ENCODE results near the gene CALCOCO1.

CALCOCO1 gene

GRCh38 chr12:53664936-53665335 lies 62.3 kb downstream of the CALCOCO1 start:
- DNase-seq (ENCODE audit: low read depth in 2 of 2) = no peak

GRCh38 chr12:53664191-53664590 lies 63.1 kb downstream of the CALCOCO1 start:
- DNase-seq (ENCODE audit: low read depth in 2 of 2) = no peak

GRCh38 chr12:53660041-53660440 lies 67.2 kb downstream of the CALCOCO1 start:
- no peak for DNase-seq (ENCODE audit: low read depth in 2 of 2)

DNA sequence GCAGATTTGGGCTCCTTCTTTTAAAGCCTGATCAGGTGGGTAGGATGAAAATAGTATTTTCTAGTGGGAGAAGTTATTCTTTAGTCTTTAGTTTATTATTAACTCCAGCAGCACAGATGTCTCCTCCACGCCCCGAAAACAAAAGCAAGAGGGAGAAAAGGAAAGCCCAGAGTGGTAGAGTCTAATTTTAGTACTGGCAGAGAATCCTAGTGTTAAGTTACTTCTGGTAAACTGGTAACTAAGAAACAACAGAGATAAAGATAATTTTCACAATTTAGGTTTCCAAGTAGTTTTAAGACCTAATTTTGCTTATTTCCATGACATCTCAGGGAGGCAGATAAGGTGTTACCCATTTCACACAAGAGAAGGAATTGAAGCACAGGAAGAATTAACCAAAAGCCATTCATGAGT lies 67.7 kb downstream of the CALCOCO1 start:
- DNase-seq (ENCODE audit: low read depth in 2 of 2) = no peak

DNA sequence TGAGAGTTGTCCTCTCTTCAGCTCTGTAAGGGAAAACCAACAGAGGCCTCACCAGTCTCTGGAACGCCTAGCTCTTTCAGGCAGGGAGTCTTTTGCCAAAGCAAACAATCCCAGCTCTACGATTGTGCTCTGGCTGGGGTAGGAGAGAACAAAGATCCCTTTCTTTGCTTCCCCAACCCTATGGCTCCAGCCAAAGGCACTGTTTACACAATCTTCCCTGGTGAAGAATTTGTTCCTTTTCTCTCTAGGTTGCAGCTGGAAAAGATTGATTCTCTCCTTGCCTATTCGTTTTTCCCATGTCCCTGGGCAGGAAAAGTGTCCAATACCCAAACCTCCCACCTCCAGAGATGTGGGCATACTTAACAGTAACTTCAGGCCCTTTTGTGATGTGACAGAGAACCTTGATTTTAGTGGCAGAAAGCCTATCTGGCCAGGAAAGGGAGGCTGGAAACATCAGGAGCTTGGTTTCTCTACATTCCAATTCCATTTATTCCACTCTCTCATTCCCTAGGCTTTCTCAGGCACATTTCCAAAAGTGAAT lies 68.2 kb downstream of the CALCOCO1 start:
- no peak for DNase-seq (ENCODE audit: low read depth in 2 of 2)
